Hematopoietic multipotent progenitor cell (in vitro differentiated cells): ENCODE data around the gene MTHFD1. TPM values are rescaled to one million over a fixed set of nuclear protein-coding genes. Genes with fewer than 3 reads are reported as not detected.

ENCODE experiments used
- small RNA-seq: library from RNA; depleted of rRNA; stranded (forward); fragments of <200 nt; gene quantifications from one replicate; pipeline ENCODE3, GENCODE V24; 2012
- total RNA-seq: library from RNA; depleted of rRNA; stranded (reverse); fragments of >200 nt; gene quantifications from one replicate; pipeline ENCODE4 v1.2.3, GENCODE V29; 2012

Gene MTHFD1
- total RNA-seq, 1 donor, result 34.7 TPM

Small RNA genes lying within 50 kb of the gene (small RNA-seq; reads per million reads assigned to genes)
- gene AL161756.2, result not detected

Other genes starting within 250 kb of the MTHFD1 start
- gene ESR2, start 94.0 kb upstream of the MTHFD1 start, total RNA-seq, result 2.2 TPM
- gene AKAP5, start 77.1 kb downstream of the MTHFD1 start, total RNA-seq, result 0.27 TPM
- gene ZBTB25, start 115.5 kb downstream of the MTHFD1 start, total RNA-seq, result 8.3 TPM
- gene ZBTB1, start 116.4 kb downstream of the MTHFD1 start, total RNA-seq, result 27.7 TPM
- 5.1 TPM for gene HSPA2, start 152.4 kb downstream of the MTHFD1 start, total RNA-seq
- gene PPP1R36, start 161.6 kb downstream of the MTHFD1 start, total RNA-seq, result not detected